HepG2 (cell line): ENCODE data around the gene OTOP2. TPM values are rescaled to one million over a fixed set of nuclear protein-coding genes. Genes with fewer than 3 reads are reported as not detected.

ENCODE experiments used
- ELF3 ChIP-seq: IDR thresholded peaks from 2 replicates; pipeline ENCODE4 v1.6.1; 2016; ENCODE audit warnings: missing genetic modification reagents, missing compliant biosample characterization
- FIP1L1 ChIP-seq: fragments of 200-400 bp; formaldehyde crosslinking; IDR thresholded peaks from 2 replicates; pipeline ENCODE4 v1.6.1; 2018; ENCODE audit warnings: low read depth, mild to moderate bottlenecking, low read length, moderate library complexity, borderline replicate concordance; ENCODE audit not compliant: insufficient read depth
- JDP2 ChIP-seq: sonication (generic); formaldehyde crosslinking; IDR thresholded peaks from 2 replicates; pipeline ENCODE4 v1.8.1; 2022; ENCODE audit warnings: missing genetic modification reagents, borderline replicate concordance
- REL ChIP-seq: sonication (generic); formaldehyde crosslinking; conservative IDR thresholded peaks from 2 replicates; pipeline ENCODE4 v1.8.0; 2022; ENCODE audit warnings: mild to moderate bottlenecking, missing genetic modification reagents, moderate library complexity
- ZFP36L1 ChIP-seq: sonication (generic); formaldehyde crosslinking; IDR thresholded peaks from 2 replicates; pipeline ENCODE4 v1.8.0; 2022; ENCODE audit warnings: mild to moderate bottlenecking, missing genetic modification reagents, moderate library complexity
- ZMAT3 ChIP-seq: sonication (generic); formaldehyde crosslinking; conservative IDR thresholded peaks from 2 replicates; pipeline ENCODE4 v1.7.0; 2021; ENCODE audit warnings: missing genetic modification reagents
- ZNF274 ChIP-seq: sonication (generic); formaldehyde crosslinking; IDR thresholded peaks from 2 replicates; pipeline ENCODE4 v1.5.1; 2020; ENCODE audit warnings: mild to moderate bottlenecking, missing genetic modification reagents
- ZNF34 ChIP-seq: sonication (generic); formaldehyde crosslinking; IDR thresholded peaks from 2 replicates; pipeline ENCODE4 v1.4.0; 2020; ENCODE audit warnings: mild to moderate bottlenecking, missing genetic modification reagents, borderline replicate concordance
- ZNF724P ChIP-seq: sonication (generic); formaldehyde crosslinking; IDR thresholded peaks from 2 replicates; pipeline ENCODE4 v1.8.0; 2022; ENCODE audit warnings: missing genetic modification reagents, borderline replicate concordance
- ZNF792 ChIP-seq: IDR thresholded peaks from 2 replicates; pipeline ENCODE4 v1.6.1; 2016
- polyA plus RNA-seq, 8 experiments: library from polyadenylated mRNA; depleted of rRNA in 3 of 8; stranded (reverse) in 7 of 8; unstranded in 1 of 8; fragments of >200 nt; fragmentation: Illumina TruSeq in 4 of 8; extraction: Trizol in 4 of 8; gene quantifications; 2 replicates each; pipeline versions ENCODE4 v1.2.1 to v1.2.3, GENCODE V29; 2011 to 2016; ENCODE audit warnings: low read depth in 4 of 8, missing spikeins in 1 of 8, mixed read lengths in 1 of 8; ENCODE audit not compliant: insufficient read depth in 1 of 8
- total RNA-seq, 5 experiments: library from RNA; depleted of rRNA; stranded (reverse); fragments of >200 nt; fragmentation: Illumina TruSeq; extraction: Trizol; gene quantifications; 2 replicates each; pipeline ENCODE4 v1.2.3, GENCODE V29; 2016; ENCODE audit warnings: low read depth in 1 of 5
- TF ChIP-seq, protein P1 (sequence below): sonication (generic); formaldehyde crosslinking; IDR thresholded peaks from 2 replicates; pipeline ENCODE4 v1.8.0; 2022; ENCODE audit warnings: missing genetic modification reagents, mild to moderate bottlenecking, moderate library complexity, borderline replicate concordance
- TF ChIP-seq, protein P2 (sequence below): sonication (generic); formaldehyde crosslinking; IDR thresholded peaks from 2 replicates; pipeline ENCODE4 v1.4.0; 2020; ENCODE audit warnings: missing genetic modification reagents, borderline replicate concordance
- TF ChIP-seq, protein P3 (sequence below): sonication (generic); formaldehyde crosslinking; IDR thresholded peaks from 2 replicates; pipeline ENCODE4 v1.8.1; 2023; ENCODE audit warnings: missing genetic modification reagents, inconsistent platforms, borderline replicate concordance
- TF ChIP-seq, protein P4 (sequence below): sonication (generic); formaldehyde crosslinking; IDR thresholded peaks from 2 replicates; pipeline ENCODE4 v1.4.0; 2020; ENCODE audit warnings: missing genetic modification reagents
- TF ChIP-seq, protein P5 (sequence below): sonication (generic); formaldehyde crosslinking; IDR thresholded peaks from 2 replicates; pipeline ENCODE4 v1.5.0; 2020; ENCODE audit warnings: mild to moderate bottlenecking, missing genetic modification reagents
- TF ChIP-seq, protein P6 (sequence below): sonication (generic); formaldehyde crosslinking; IDR thresholded peaks from 2 replicates; pipeline ENCODE4 v1.4.0; 2020; ENCODE audit warnings: missing genetic modification reagents

The OTOP2 gene
- total and polyA plus RNA-seq, 2 of the 13 experiments (the other 11 are each of a cell fraction or from before 2014, with no cell fraction given) = not detected

DNA sequence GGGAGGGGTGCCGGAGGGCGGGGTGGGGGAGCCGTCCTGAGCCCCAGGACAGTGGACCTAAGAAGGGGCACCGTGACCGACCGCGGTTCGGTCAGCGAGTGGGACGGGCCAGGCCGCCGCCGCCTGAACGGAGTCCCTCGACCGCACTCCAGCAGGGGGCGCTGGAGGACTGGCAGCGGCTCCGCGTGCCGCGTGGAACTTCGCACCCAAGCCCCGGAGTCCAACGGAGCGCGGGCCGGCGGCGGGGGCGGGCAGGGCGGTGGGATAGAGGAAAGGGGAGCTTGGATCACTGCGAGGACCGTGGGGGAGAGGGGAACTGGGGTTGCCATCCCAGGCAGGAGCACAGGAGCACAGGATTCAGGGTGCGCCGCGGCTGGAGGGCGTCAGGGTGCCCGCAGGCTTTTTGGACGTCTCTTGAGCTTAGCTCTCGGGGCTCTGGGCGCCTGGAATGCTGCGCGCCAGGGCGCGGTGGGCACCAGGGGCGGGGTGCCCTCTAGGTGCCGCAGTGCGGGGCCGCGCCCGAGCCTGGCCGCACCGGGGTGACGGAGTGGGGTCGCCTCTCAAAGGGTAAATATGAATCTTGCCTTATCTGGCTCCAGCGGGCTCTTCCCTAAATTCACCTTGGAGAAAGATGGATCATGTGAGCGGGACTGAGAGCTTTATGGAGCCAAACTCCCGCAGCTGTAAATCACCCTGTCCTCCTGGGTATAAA, 379 bp upstream of the OTOP2 start (continued):
- TF ChIP-seq, protein P1, sequence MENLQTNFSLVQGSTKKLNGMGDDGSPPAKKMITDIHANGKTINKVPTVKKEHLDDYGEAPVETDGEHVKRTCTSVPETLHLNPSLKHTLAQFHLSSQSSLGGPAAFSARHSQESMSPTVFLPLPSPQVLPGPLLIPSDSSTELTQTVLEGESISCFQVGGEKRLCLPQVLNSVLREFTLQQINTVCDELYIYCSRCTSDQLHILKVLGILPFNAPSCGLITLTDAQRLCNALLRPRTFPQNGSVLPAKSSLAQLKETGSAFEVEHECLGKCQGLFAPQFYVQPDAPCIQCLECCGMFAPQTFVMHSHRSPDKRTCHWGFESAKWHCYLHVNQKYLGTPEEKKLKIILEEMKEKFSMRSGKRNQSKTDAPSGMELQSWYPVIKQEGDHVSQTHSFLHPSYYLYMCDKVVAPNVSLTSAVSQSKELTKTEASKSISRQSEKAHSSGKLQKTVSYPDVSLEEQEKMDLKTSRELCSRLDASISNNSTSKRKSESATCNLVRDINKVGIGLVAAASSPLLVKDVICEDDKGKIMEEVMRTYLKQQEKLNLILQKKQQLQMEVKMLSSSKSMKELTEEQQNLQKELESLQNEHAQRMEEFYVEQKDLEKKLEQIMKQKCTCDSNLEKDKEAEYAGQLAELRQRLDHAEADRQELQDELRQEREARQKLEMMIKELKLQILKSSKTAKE (CRISPR knock-in tag) = no peak
- TF ChIP-seq FIP1L1 = no peak
- no peak for TF ChIP-seq ZNF34 (CRISPR knock-in tag)
- TF ChIP-seq ZFP36L1 (CRISPR knock-in tag) = peak; percentile 43; the same call in 1 of the 2 replicates
- TF ChIP-seq, protein P2, sequence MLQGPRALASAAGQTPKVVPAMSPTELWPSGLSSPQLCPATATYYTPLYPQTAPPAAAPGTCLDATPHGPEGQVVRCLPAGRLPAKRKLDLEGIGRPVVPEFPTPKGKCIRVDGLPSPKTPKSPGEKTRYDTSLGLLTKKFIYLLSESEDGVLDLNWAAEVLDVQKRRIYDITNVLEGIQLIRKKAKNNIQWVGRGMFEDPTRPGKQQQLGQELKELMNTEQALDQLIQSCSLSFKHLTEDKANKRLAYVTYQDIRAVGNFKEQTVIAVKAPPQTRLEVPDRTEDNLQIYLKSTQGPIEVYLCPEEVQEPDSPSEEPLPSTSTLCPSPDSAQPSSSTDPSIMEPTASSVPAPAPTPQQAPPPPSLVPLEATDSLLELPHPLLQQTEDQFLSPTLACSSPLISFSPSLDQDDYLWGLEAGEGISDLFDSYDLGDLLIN (CRISPR knock-in tag) = no peak
- TF ChIP-seq, protein P3, sequence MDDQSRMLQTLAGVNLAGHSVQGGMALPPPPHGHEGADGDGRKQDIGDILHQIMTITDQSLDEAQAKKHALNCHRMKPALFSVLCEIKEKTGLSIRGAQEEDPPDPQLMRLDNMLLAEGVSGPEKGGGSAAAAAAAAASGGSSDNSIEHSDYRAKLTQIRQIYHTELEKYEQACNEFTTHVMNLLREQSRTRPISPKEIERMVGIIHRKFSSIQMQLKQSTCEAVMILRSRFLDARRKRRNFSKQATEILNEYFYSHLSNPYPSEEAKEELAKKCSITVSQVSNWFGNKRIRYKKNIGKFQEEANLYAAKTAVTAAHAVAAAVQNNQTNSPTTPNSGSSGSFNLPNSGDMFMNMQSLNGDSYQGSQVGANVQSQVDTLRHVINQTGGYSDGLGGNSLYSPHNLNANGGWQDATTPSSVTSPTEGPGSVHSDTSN (CRISPR knock-in tag) = no peak
- TF ChIP-seq ZNF274 = peak; percentile 81; the same call in 1 of the 2 replicates
- TF ChIP-seq ZNF724P (CRISPR knock-in tag) = peak; percentile 51; the same call in 1 of the 2 replicates
- TF ChIP-seq, protein P4, sequence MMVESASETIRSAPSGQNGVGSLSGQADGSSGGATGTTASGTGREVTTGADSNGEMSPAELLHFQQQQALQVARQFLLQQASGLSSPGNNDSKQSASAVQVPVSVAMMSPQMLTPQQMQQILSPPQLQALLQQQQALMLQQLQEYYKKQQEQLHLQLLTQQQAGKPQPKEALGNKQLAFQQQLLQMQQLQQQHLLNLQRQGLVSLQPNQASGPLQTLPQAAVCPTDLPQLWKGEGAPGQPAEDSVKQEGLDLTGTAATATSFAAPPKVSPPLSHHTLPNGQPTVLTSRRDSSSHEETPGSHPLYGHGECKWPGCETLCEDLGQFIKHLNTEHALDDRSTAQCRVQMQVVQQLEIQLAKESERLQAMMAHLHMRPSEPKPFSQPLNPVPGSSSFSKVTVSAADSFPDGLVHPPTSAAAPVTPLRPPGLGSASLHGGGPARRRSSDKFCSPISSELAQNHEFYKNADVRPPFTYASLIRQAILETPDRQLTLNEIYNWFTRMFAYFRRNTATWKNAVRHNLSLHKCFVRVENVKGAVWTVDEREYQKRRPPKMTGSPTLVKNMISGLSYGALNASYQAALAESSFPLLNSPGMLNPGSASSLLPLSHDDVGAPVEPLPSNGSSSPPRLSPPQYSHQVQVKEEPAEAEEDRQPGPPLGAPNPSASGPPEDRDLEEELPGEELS = no peak
- TF ChIP-seq, protein P5, sequence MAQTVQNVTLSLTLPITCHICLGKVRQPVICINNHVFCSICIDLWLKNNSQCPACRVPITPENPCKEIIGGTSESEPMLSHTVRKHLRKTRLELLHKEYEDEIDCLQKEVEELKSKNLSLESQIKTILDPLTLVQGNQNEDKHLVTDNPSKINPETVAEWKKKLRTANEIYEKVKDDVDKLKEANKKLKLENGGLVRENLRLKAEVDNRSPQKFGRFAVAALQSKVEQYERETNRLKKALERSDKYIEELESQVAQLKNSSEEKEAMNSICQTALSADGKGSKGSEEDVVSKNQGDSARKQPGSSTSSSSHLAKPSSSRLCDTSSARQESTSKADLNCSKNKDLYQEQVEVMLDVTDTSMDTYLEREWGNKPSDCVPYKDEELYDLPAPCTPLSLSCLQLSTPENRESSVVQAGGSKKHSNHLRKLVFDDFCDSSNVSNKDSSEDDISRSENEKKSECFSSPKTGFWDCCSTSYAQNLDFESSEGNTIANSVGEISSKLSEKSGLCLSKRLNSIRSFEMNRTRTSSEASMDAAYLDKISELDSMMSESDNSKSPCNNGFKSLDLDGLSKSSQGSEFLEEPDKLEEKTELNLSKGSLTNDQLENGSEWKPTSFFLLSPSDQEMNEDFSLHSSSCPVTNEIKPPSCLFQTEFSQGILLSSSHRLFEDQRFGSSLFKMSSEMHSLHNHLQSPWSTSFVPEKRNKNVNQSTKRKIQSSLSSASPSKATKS = no peak
- TF ChIP-seq REL = peak; percentile 76; the same call in 1 of the 2 replicates
- TF ChIP-seq ZMAT3 = 0 out of 2 replicates have a peak, but pooled peaks have one; percentile 47
- TF ChIP-seq ELF3 (CRISPR knock-in tag) = peak; percentile 36; the same call in 1 of the 2 replicates
- TF ChIP-seq JDP2 (CRISPR knock-in tag) = no peak; the same call in 1 of the 2 replicates
- TF ChIP-seq, protein P6, sequence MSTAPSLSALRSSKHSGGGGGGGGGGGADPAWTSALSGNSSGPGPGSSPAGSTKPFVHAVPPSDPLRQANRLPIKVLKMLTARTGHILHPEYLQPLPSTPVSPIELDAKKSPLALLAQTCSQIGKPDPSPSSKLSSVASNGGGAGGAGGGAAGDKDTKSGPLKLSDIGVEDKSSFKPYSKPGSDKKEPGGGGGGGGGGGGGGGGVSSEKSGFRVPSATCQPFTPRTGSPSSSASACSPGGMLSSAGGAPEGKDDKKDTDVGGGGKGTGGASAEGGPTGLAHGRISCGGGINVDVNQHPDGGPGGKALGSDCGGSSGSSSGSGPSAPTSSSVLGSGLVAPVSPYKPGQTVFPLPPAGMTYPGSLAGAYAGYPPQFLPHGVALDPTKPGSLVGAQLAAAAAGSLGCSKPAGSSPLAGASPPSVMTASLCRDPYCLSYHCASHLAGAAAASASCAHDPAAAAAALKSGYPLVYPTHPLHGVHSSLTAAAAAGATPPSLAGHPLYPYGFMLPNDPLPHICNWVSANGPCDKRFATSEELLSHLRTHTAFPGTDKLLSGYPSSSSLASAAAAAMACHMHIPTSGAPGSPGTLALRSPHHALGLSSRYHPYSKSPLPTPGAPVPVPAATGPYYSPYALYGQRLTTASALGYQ (CRISPR knock-in tag) = no peak
- peak; percentile 75 for TF ChIP-seq ZNF792
